NCI-H82 treated with DMSO at 0.1 percent for 48 hours (cell line): ENCODE data around the gene HFE.
A peak's percentile ranks its signal among the peaks of the same experiment; 100 is the strongest.

ENCODE experiments used
- DNase-seq: peaks from one replicate; lab custom pipeline; 2025; ENCODE audit not compliant: unreplicated experiment; lab: John Stamatoyannopoulos, UW

HFE gene

DNA sequence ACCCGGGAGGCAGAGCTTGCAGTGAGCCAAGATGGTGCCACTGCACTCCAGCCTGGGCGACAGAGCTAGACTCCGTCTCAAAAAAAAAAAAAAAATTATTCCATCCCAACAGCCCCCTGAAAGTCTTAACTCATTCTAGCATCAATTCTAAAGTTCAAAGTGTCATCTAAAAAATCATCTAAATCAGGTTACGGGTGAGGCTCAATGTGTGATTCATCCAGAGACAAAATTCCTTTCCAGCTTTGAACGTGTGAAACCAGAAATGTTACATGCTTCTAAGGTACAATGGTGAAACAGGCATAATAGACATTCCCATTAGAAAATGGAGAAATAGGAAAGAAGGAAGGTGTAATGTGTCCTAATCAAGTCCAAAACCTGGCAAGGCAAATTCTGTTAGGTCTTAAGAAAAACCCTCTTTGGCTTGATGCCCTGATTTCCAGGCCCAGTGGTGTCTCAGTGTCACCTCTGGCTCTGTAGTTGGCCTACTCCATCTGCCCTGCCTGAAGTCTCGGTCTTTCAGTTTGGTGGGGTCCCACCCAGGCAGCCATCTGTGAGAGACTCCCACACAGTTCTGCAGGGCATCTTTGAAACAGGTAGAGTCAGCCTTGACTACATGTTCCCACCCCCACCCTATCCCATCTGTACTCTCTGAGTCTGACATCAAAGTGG is 43.5 kb downstream of the HFE start:
- no peak for DNase-seq

DNA sequence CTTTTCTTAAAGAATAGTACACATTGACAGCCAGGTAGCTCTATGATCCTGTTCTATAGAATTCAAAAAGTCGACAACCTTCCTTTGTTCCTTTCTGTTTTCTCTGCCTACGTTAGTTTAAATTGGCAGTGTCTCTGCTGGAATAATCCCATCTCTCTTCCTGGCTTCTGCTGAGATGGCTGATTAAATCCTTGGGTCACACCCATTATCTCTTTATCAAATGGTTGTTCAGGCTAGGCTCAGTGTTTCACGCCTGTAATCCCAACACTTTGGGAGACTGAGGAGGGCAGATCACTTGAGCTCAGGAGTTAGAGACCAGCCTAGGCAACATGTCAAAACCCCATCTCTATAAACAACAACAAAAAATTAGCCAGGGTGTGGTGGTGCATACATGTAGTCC is 44.4 kb downstream of the HFE start:
- peak; percentile 21 for DNase-seq

DNA sequence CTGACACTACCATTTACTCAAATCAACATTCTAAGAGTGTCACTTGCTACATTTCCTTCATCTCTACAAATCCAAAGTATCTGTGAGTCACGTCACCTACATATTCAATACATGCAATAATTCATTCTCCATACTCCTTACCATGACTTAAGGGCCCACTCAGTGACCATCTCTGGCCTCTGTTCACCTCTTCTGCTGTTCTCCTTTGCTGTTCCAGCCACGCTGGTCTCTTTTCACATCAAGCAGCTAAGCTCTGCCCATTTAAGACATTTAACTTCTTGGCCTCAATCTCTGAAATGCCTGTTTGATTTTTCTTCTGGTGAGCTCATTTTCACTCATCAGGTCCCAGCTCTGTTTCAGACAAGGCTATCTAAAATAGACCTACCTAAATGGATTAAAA is 46.5 kb downstream of the HFE start:
- DNase-seq: no peak

DNA sequence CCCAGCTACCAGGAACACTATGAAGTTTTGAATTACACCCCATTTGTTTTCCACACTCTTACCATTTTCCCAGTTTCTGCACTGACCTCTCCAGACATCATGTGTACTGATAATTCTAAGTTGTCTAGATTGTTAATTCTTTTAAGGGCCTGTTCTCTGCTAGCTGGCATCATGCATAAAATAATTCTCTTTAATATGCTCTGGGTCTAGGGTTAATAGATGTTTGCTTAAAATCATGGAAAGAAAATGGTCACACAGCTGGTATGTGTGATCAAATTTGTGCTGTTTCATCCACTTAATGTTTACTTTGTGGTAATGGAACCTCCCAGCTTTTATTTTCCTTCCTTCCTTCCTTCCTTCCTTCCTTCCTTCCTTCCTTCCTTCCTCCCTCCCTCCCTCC is 49.1 kb downstream of the HFE start:
- DNase-seq: no peak

DNA sequence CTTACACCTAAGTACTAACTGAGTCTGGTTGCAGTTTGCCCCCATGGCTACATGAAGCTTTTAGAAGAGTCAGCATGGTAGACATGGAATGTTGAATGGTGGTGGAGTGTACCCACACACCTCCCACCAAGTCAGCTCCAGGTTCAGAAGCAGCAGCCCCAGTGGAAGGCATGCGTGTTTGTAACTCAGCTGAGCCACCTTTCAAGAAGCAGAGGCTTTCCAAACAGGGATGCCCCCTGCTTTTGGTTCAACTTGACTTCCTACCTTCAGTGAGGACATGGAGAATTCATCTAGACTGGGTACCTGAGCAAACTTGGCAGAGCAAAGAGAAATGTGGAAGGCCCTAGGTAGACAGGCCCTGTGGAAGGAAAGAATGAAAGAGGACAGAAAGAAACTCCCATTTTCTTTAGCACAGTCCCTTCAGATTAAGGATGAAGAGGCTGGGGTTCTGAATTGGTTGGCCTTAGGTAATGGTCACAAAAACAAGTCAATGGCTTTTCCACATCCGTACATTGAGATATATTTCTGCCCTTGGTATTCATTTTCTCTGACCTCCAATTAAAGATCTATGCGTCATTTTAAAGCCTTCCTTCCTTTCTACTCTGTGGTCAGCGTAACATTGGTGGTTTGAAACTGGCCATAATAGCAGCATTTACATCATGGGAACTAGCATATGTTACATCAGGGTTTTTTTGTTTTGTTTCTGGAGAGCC is 53.2 kb downstream of the HFE start:
- DNase-seq: no peak

DNA sequence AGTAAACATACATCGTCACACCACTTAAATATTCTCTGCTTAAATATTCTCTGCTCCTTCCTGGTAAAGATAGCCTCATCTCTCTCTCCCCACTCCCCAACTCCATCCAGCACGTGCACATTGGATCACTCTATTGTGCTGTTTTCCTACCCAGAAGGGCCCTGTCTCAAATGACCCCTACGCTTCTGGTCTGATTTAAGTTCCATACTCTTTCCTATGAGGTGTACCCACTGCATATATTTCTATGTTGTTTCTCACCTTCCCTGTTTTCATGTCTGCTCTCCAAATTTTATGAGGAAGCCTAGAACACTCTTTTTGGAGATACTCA is 53.7 kb downstream of the HFE start:
- DNase-seq: no peak

DNA sequence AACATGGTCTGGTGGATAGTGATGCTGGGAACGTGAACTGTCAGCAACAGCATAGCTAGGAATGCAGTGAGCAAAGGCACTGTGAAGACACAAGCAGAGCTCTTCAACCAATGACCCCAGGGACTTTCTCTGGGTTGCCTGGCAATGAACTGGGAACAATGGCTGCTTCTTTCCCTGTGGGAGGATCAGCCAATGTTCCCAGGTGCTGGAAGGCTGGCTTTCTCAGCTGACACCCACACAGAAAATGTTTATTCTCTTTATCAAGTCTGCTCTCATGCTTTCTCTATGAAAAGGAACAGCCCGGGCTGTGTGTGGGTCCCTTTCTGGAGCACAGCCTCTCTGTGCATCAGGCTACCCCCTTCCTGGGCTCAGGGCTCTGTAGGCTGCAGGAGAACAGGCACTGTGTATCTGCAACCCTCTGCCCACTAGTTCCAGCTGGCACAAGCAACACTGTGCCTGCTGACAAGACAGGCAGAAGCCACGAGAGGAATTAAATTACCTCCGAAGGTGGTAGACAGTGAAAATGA is 54.2 kb downstream of the HFE start:
- DNase-seq: no peak

DNA sequence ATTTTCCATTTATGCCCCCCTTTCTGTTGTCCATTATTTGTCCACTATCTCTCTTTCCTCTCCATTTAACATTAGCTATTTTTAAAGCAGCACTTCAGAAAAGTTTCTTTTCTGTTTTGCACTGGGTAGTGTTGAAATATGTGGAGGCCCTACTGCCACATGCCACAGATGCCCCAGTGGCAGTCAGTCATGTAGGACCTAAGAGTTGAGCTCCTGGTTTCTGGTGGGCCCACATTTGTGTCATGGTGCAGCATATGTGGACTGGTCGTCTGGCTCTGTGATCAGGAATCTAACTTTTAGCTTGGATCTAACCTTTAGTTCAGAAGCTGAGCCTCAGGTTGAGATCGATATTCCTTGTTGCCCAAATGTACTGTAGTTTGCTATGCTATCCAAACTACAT is 54.8 kb downstream of the HFE start:
- DNase-seq: no peak
